Activated CD4-positive, alpha-beta T cell treated with anti-CD3 and anti-CD28 coated beads, Interleukin-2, amount 10 ng/mL, durations not matched to agents 24 days and 14 days (primary cell): ENCODE data around the gene GGA3. TPM values are rescaled to one million over a fixed set of nuclear protein-coding genes. Genes with fewer than 3 reads are reported as not detected.

Experiments
- DNase-seq: peaks from one replicate; pipeline ENCODE4 v3.0.0; 2022
- H3K27ac Mint-ChIP-seq: one replicate; pipeline ENCODE4 v1.8.0; 2022; ENCODE audit warnings: mild to moderate bottlenecking, mixed read lengths
- H3K27me3 Mint-ChIP-seq: one replicate; pipeline ENCODE4 v1.8.0; 2022; ENCODE audit warnings: mixed read lengths
- H3K36me3 Mint-ChIP-seq: one replicate; pipeline ENCODE4 v1.8.0; 2022; ENCODE audit warnings: low read depth, mild to moderate bottlenecking, mixed read lengths
- H3K4me1 Mint-ChIP-seq: one replicate; pipeline ENCODE4 v1.8.0; 2021; ENCODE audit warnings: mixed read lengths
- H3K4me3 Mint-ChIP-seq: one replicate; pipeline ENCODE4 v1.8.0; 2022; ENCODE audit warnings: mild to moderate bottlenecking, moderate library complexity, mixed read lengths
- H3K9me3 Mint-ChIP-seq: one replicate; pipeline ENCODE4 v1.8.0; 2021; ENCODE audit warnings: mixed read lengths
- intact Hi-C: fragments of 100-400 bp; cut with micrococcal nuclease; formaldehyde crosslinking; loops from one replicate; pipeline ENCODE4 v1.15.1; 2023
- total RNA-seq: library from RNA; stranded (reverse); gene quantifications from 2 replicates; pipeline ENCODE4 v1.2.3, GENCODE V29; 2022

GGA3 gene
- total RNA-seq, 1 donor from 2014 or later: 84.2 TPM

DNA sequence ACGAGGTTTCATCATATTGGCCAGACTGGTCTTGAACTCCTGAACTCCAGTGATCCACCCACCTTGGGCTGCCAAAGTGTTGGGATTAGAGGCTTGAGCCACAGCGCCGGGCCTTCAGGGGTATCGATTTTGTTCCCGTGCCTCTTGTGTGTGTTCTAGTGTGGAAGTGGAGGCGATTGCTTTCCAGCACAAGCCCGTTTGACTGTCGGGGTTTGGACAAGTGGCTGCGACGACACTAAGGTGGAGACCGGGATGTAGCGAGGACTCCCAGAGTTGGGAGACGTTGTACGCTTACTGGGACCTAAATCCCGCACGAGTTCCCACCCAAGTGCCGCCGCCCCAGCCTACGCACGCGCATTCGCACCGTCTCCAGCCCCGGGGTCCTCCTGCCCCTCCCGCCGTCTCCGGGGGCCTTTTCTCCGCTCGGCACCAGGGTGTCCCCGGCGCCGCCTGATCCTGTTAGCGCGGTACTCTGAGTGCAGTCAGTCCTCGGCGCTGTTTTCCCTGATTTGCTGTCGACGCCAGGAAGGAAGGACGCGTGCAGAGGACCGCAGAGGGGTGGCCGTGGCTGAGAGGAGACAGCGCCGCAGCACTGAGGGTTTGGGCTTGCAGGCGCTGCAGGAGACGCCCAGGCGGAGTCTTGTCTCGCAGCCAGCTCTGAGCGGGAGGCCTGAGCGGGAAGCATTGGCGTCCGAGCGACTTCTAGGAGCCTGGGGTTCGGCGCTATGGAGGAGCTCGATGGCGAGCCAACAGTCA, 56.2 kb downstream of the GGA3 start, which contains the start of gene NUP85:
Gene NUP85, plus strand, starts transcription at position 643 of the 756 bp plus-strand sequence. Its CDS starts 83 bp downstream, at position 726.
- Mint-ChIP-seq H3K4me3 (peak within 1 kb of the TSS; percentile 97), H3K27ac (peak within 1 kb of the TSS; percentile 99), H3K36me3 (peaks cover 15% of the 10 kb centered on the region), H3K9me3 (no peaks in the 10 kb centered on the region), H3K27me3 (no peaks in the 10 kb centered on the region), H3K4me1 (peaks cover 14% of the 10 kb centered on the region)
- peak; percentile 98 for DNase-seq
- intact Hi-C loops: loop anchor here (1.0 to 5.0 kb wide), 3 partner anchors 22 to 138 kb away; partner anchors contain the start of genes GGA3, MRPS7 and SUMO2

- intact Hi-C loops: loop anchor here (5.0 kb wide), 1 partner anchor 238 kb away; no protein-coding TSS in a partner anchor
- no peaks in the 10 kb centered on the region for H3K27me3 Mint-ChIP-seq
- no peak overlapping the region for H3K4me3 Mint-ChIP-seq
- H3K27ac Mint-ChIP-seq: no peak overlapping the region
- no peaks in the 10 kb centered on the region for H3K36me3 Mint-ChIP-seq
- no peaks in the 10 kb centered on the region for H3K9me3 Mint-ChIP-seq
- DNase-seq: no peak
- peaks cover 6% of the 10 kb centered on the region for H3K4me1 Mint-ChIP-seq
These were observed 61.4 kb downstream of the GGA3 start for GRCh38 chr17:75199886-75200618.

DNA sequence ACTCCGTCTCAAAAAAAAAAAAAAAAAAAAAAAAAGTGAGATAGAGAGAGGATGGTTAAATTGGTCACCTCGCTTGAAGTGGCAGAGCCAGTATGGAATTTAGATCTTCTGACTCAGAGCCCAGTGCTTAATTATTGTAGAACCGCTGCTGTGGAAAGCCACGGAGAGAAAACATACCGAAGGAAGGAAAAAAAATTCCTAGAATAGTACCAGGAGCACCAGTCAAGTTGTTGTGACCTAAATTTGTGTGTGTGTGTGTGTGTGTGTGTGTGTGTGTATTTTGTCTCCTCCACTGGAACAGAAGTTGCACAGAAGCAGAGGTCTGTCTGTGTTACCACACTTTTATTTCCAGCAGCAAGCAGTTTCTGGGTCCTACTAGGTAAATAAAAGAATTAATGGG, 66.5 kb downstream of the GGA3 start:
- H3K4me1 Mint-ChIP-seq: no peaks in the 10 kb centered on the region
- no peaks in the 10 kb centered on the region for H3K27me3 Mint-ChIP-seq
- no peak overlapping the region for H3K27ac Mint-ChIP-seq
- intact Hi-C loops: no loop called here
- no peak overlapping the region for H3K4me3 Mint-ChIP-seq
- DNase-seq: no peak
- no peaks in the 10 kb centered on the region for H3K9me3 Mint-ChIP-seq
- no peaks in the 10 kb centered on the region for H3K36me3 Mint-ChIP-seq

DNA sequence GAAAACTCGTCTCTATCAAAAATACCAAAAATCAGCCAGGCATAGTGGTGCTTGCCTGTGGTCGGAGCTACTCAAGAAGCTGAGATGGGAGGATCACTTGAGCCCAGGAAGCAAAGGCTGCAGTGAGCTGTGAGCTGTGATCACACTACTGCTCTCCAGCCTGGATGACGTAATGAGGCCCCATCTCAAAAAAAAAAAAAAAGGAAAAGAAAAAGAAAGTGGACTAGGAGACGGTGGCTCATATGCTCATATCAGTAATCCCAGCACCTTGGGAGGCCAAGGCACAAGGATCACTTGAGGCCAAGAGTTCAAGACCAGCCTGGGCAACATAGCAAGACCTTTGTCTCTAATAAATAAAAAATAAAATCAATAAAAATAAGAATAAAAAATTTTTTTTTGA, 69.8 kb downstream of the GGA3 start:
- Mint-ChIP-seq H3K9me3 (no peaks in the 10 kb centered on the region), H3K27me3 (no peaks in the 10 kb centered on the region), H3K36me3 (no peaks in the 10 kb centered on the region), H3K27ac (peak overlapping the region; percentile 4), H3K4me3 (no peak overlapping the region), H3K4me1 (peaks cover 12% of the 10 kb centered on the region)
- intact Hi-C loops: no loop called here
- no peak for DNase-seq

GRCh38 chr17:75188614-75189013, 72.8 kb downstream of the GGA3 start:
- Mint-ChIP-seq H3K27me3 (no peaks in the 10 kb centered on the region), H3K9me3 (no peaks in the 10 kb centered on the region), H3K27ac (peak overlapping the region; percentile 90), H3K4me3 (no peak overlapping the region), H3K4me1 (peaks cover 23% of the 10 kb centered on the region), H3K36me3 (peaks cover under 1% of the 10 kb centered on the region)
- no peak for DNase-seq
- intact Hi-C loops: no loop called here

Other genes with a start within 250 kb of the GGA3 start
- 73.3 and 74.3 TPM in 2 replicates for gene MRPL58, start 248.9 kb downstream of the GGA3 start, total RNA-seq
- gene ATP5PD, start 214.6 kb downstream of the GGA3 start, total RNA-seq: 158 and 161 TPM in 2 replicates
- gene KCTD2, start 214.4 kb downstream of the GGA3 start, total RNA-seq: 18.7 and 19.0 TPM in 2 replicates
- gene SLC16A5, start 173.7 kb downstream of the GGA3 start, total RNA-seq: 6.8 and 7.2 TPM in 2 replicates
- 11.2 and 12.0 TPM in 2 replicates for gene ARMC7, start 151.6 kb downstream of the GGA3 start, total RNA-seq
- gene NT5C, start 129.9 kb downstream of the GGA3 start, total RNA-seq: 76.5 and 84.7 TPM in 2 replicates
- 271 and 292 TPM in 2 replicates for gene JPT1, start 107.1 kb downstream of the GGA3 start, total RNA-seq
- 658 and 659 TPM in 2 replicates for gene SUMO2, start 78.6 kb downstream of the GGA3 start, total RNA-seq
- 125 and 136 TPM in 2 replicates for gene NUP85, start 55.9 kb downstream of the GGA3 start, total RNA-seq
- gene MRPS7, start 273 bp upstream of the GGA3 start, total RNA-seq: 121 and 127 TPM in 2 replicates
- 45.9 and 48.7 TPM in 2 replicates for gene MIF4GD, start 9.6 kb upstream of the GGA3 start, total RNA-seq
- gene SLC25A19, start 27.8 kb upstream of the GGA3 start, total RNA-seq: 131 and 132 TPM in 2 replicates
- gene GRB2, start 144.1 kb upstream of the GGA3 start, total RNA-seq: 172 and 182 TPM in 2 replicates
- 68.9 and 69.5 TPM in 2 replicates for gene TMEM94, start 195.0 kb upstream of the GGA3 start, total RNA-seq